Measurements from ENCODE around the gene KCNT2.

The KCNT2 gene

GRCh38 chr1:196387766-196388165 lies 220.5 kb downstream of the KCNT2 start:
- no peak for DNase-seq

GRCh38 chr1:196385109-196385508 lies 223.1 kb downstream of the KCNT2 start:
- DNase-seq, result no peak

GRCh38 chr1:196382383-196382782 lies 225.9 kb downstream of the KCNT2 start:
- DNase-seq, result no peak

GRCh38 chr1:196381544-196381943 lies 226.7 kb downstream of the KCNT2 start:
- DNase-seq, result no peak

GRCh38 chr1:196380316-196380715 lies 227.9 kb downstream of the KCNT2 start:
- no peak for DNase-seq

- DNase-seq, result no peak
Observed at GRCh38 chr1:196377811-196378210, 230.4 kb downstream of the KCNT2 start.

- DNase-seq, result no peak
Observed at GRCh38 chr1:196376630-196377328, 231.5 kb downstream of the KCNT2 start.

- no peak for DNase-seq
Observed at GRCh38 chr1:196373798-196374197, 234.4 kb downstream of the KCNT2 start.

GRCh38 chr1:196372896-196373536 lies 235.2 kb downstream of the KCNT2 start:
- DNase-seq, result no peak

GRCh38 chr1:196367838-196368237 lies 240.4 kb downstream of the KCNT2 start:
- DNase-seq, result no peak

- no peak for DNase-seq
Observed at GRCh38 chr1:196366817-196367495, 241.3 kb downstream of the KCNT2 start.

- no peak for DNase-seq
Observed at GRCh38 chr1:196361112-196361714, 247.0 kb downstream of the KCNT2 start.

GRCh38 chr1:196357913-196358312 lies 250.3 kb downstream of the KCNT2 start:
- no peak for DNase-seq

GRCh38 chr1:196355206-196355786 lies 252.9 kb downstream of the KCNT2 start:
- DNase-seq, result no peak

GRCh38 chr1:196344453-196344852 lies 263.8 kb downstream of the KCNT2 start:
- DNase-seq, result no peak

GRCh38 chr1:196324345-196324744 lies 283.9 kb downstream of the KCNT2 start:
- DNase-seq, result no peak

- DNase-seq, result no peak
Observed at GRCh38 chr1:196323869-196324268, 284.4 kb downstream of the KCNT2 start.

- no peak for DNase-seq
Observed at GRCh38 chr1:196319301-196319700, 288.9 kb downstream of the KCNT2 start.

- no peak for DNase-seq
Observed at GRCh38 chr1:196317535-196318522, 290.4 kb downstream of the KCNT2 start.

- DNase-seq, result no peak
Observed at GRCh38 chr1:196312739-196313138, 295.5 kb downstream of the KCNT2 start.

- no peak for DNase-seq
Observed at GRCh38 chr1:196309386-196309785, 298.9 kb downstream of the KCNT2 start.

GRCh38 chr1:196308176-196308575 lies 300.1 kb downstream of the KCNT2 start:
- no peak for DNase-seq

All from cortex of kidney (tissue), 1 donor.